T-cell (primary cell): ENCODE results near the gene CD247. TPM values are rescaled to one million over a fixed set of nuclear protein-coding genes. Genes with fewer than 3 reads are reported as not detected.

Experiments used
- ATAC-seq, 4 experiments: fragments of 200-7000 bp in 3 of 4; fragments of 150-1000 bp in 1 of 4; cut with Tn5 transposase; replicated peaks in 1 of 4; 1 replicate in 3 of 4; 2 replicates in 1 of 4; pipeline ENCODE4 v1.10.0; 2021; ENCODE audit warnings: moderate library complexity in 3 of 4, mild to moderate bottlenecking in 2 of 4, moderate number of reproducible peaks in 1 of 4
- CTCF ChIA-PET, 2 donors: fragments of 300-600 bp; sonication (Branson Sonifier 250); formaldehyde crosslinking; loops; one replicate each; lab custom pipeline; 2022; ENCODE audit warnings: antibody characterized with exemption in 2 of 2; lab: Charles Lee
- POLR2A ChIA-PET, 2 donors: fragments of 300-600 bp; sonication (Branson Sonifier 250); formaldehyde crosslinking; loops; one replicate each; lab custom pipeline; 2022; ENCODE audit warnings: antibody characterized with exemption in 2 of 2; lab: Charles Lee
- DNase-seq, 35 experiments: peaks; one replicate each; pipeline versions ENCODE4 v3.0.0 to v3.0.0-alpha.2; 2013 to 2023
- H3K27ac ChIP-seq: one replicate; pipeline ENCODE4 v1.5.1; 2013; ENCODE audit warnings: low read length
- H3K27me3 ChIP-seq, 2 experiments: replicated peaks in 1 of 2; 1 replicate in 1 of 2; 2 replicates in 1 of 2; pipeline versions ENCODE4 v1.6.1 to v1.7.0; 2013; ENCODE audit warnings: low read length in 1 of 2, mixed read lengths in 1 of 2; ENCODE audit not compliant: control insufficient read depth in 2 of 2, insufficient read depth in 2 of 2; ENCODE audit errors: extremely low read depth in 1 of 2
- H3K36me3 ChIP-seq, 2 donors: 1 replicate in 1 of 2; 2 replicates in 1 of 2; pipeline versions ENCODE4 v1.6.1 to v1.7.0; 2013; ENCODE audit warnings: low read length in 1 of 2; ENCODE audit not compliant: control insufficient read depth in 2 of 2, insufficient read depth in 1 of 2; ENCODE audit errors: extremely low read depth in 1 of 2
- H3K4me1 ChIP-seq, 2 experiments: 1 replicate in 1 of 2; 2 replicates in 1 of 2; pipeline versions ENCODE4 v1.6.1 to v1.7.0; 2013; ENCODE audit warnings: low read length in 2 of 2, mixed read lengths in 1 of 2; ENCODE audit not compliant: insufficient read depth in 2 of 2, control insufficient read depth in 1 of 2; ENCODE audit errors: extremely low read depth in 1 of 2
- H3K4me3 ChIP-seq, 2 donors: 1 replicate in 1 of 2; 2 replicates in 1 of 2; pipeline versions ENCODE4 v1.5.1 to v1.7.0; 2013; ENCODE audit warnings: mild to moderate bottlenecking in 2 of 2, low read length in 1 of 2, moderate library complexity in 1 of 2; ENCODE audit not compliant: control insufficient read depth in 1 of 2; ENCODE audit errors: extremely low read depth in 1 of 2
- H3K9me3 ChIP-seq: 2 replicates; pipeline ENCODE4 v1.7.0; 2013
- H3K27ac Mint-ChIP-seq, 2 donors: one replicate each; pipeline ENCODE4 v1.8.0; 2020 to 2021; ENCODE audit warnings: mild to moderate bottlenecking in 2 of 2, mixed read lengths in 2 of 2
- H3K27me3 Mint-ChIP-seq, 2 donors: one replicate each; pipeline ENCODE4 v1.8.0; 2021 to 2022; ENCODE audit warnings: mixed read lengths in 2 of 2
- H3K36me3 Mint-ChIP-seq: one replicate; pipeline ENCODE4 v1.8.0; 2021; ENCODE audit warnings: mixed read lengths
- H3K4me1 Mint-ChIP-seq, 3 donors: one replicate each; pipeline ENCODE4 v1.8.0; 2020 to 2022; ENCODE audit warnings: mixed read lengths in 3 of 3, mild to moderate bottlenecking in 1 of 3
- H3K4me3 Mint-ChIP-seq, 3 donors: one replicate each; pipeline ENCODE4 v1.8.0; 2020 to 2022; ENCODE audit warnings: mild to moderate bottlenecking in 3 of 3, mixed read lengths in 3 of 3, moderate library complexity in 3 of 3
- H3K9me3 Mint-ChIP-seq, 3 donors: one replicate each; pipeline ENCODE4 v1.8.0; 2020 to 2022; ENCODE audit warnings: mixed read lengths in 3 of 3
- WGBS: methylation state at CpG from one replicate; pipeline ENCODE4 v1.1.5; 2013; ENCODE audit warnings: missing lambda C conversion rate; ENCODE audit not compliant: insufficient coverage; 5-methylcytosine and 5-hydroxymethylcytosine counted together
- total RNA-seq, 35 experiments: library from RNA in 6 of 35; stranded (reverse) in 6 of 35; fragments of 120-200 nt in 1 of 35; gene quantifications; one replicate each; pipeline versions ENCODE4 v1.2.1 to v1.2.4 and lab custom pipeline; 2013 to 2026

The CD247 gene
- total RNA-seq, 5 donors from 2014 or later (not counting 1 experiment from before 2014, with no cell fraction given), result 324 to 414 (median 385) TPM

DNA sequence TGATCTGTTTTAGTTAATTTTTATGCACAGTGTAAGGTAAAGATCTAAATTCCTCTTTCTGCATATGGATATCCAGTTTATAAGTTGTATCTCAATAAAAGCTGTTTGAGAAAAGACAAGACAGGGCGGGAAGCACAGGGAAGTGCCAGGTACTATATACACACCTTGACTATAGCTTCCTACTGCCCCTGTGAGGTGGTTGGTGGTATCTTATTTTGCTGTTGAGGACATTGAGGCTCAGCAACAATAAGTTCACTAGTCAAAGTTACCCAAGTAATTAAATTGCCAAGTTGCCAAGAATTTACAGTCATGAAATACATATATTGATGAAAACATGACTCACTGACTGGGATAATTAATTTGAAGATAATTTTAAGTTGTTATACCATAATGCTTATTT, 109.1 kb downstream of the CD247 start:
- no peak overlapping the region for H3K4me3 ChIP-seq
- H3K27me3 Mint-ChIP-seq, result no peaks in the 10 kb centered on the region
- no peaks in the 10 kb centered on the region for H3K9me3 ChIP-seq
- no peaks in the 10 kb centered on the region for H3K4me1 ChIP-seq
- H3K27me3 ChIP-seq, result no peaks in the 10 kb centered on the region
- H3K36me3 ChIP-seq, result peaks cover 3 to 15% of the 10 kb centered on the region in 2 donors
- H3K9me3 Mint-ChIP-seq, result no peaks in the 10 kb centered on the region
- peak overlapping the region in 1 of 2 donors; percentile 5 for H3K27ac Mint-ChIP-seq
- ATAC-seq, result peak in 3 of 4 experiments; percentile 45 to 63 (median 62)
- peaks cover 54% of the 10 kb centered on the region for H3K36me3 Mint-ChIP-seq
- H3K4me3 Mint-ChIP-seq, result no peak overlapping the region
- peak in 1 of 35 experiments; percentile 37 for DNase-seq
- no peak overlapping the region for H3K27ac ChIP-seq
- CTCF ChIA-PET, result interaction anchor here (0.6 to 2.5 kb wide), 6 partner anchors 10 to 142 kb away, joined by 3 to 10 read pairs (median 4); no protein-coding TSS in a partner anchor
- H3K4me1 Mint-ChIP-seq, result peaks cover 6 to 19% (median 12%) of the 10 kb centered on the region in 3 donors
- no CpG with 5 or more reads among the region's 1 CpG for WGBS
- POLR2A ChIA-PET, result interaction anchor here (0.5 to 0.7 kb wide), 6 partner anchors 18 to 530 kb away, joined by 3 to 8 read pairs (median 4); no protein-coding TSS in a partner anchor

DNA sequence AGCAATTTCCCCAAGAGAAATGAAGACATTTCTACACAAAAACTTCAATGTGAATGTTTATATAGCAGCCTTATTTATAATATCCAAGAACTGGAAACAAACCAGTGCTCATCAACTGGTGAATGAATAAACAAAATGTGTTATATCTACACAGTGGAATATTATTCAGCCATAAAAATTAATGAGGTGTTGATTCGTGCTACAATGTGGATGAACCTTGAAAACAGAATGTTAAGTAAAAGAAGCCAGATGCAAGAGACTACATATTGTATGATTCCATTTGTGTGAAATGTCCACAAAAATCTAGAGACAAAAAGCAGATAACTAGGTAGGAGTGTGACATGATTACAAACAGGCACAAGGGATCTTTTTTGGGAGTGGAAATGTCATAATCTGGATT, 110.0 kb downstream of the CD247 start:
- no peak overlapping the region for H3K27ac ChIP-seq
- H3K4me1 Mint-ChIP-seq, result peaks cover 6 to 17% (median 12%) of the 10 kb centered on the region in 3 donors
- H3K36me3 Mint-ChIP-seq, result peaks cover 53% of the 10 kb centered on the region
- no peaks in the 10 kb centered on the region for H3K27me3 ChIP-seq
- WGBS, result no CpG with 5 or more reads among the region's 1 CpG
- H3K9me3 ChIP-seq, result no peaks in the 10 kb centered on the region
- POLR2A ChIA-PET, result interaction anchor here (0.6 to 0.7 kb wide), 2 partner anchors 71 to 116 kb away, joined by 3 to 4 read pairs; no protein-coding TSS in a partner anchor
- H3K27ac Mint-ChIP-seq, result no peak overlapping the region
- DNase-seq (no peak), ATAC-seq (no peak)
- no peak overlapping the region for H3K4me3 ChIP-seq
- H3K4me1 ChIP-seq, result no peaks in the 10 kb centered on the region
- H3K9me3 Mint-ChIP-seq, result no peaks in the 10 kb centered on the region
- H3K36me3 ChIP-seq, result peaks cover 3 to 12% of the 10 kb centered on the region in 2 donors
- no peaks in the 10 kb centered on the region for H3K27me3 Mint-ChIP-seq
- CTCF ChIA-PET, result interaction anchor here (0.6 to 2.5 kb wide), 3 partner anchors 35 to 126 kb away, joined by 3 to 10 read pairs (median 5); no protein-coding TSS in a partner anchor
- no peak overlapping the region for H3K4me3 Mint-ChIP-seq

- Histone ChIP-seq H3K4me3 (no peak overlapping the region), H3K36me3 (peaks cover 3 to 10% of the 10 kb centered on the region in 2 donors), H3K27ac (no peak overlapping the region), H3K4me1 (peaks cover 0 to 3% of the 10 kb centered on the region in 2 experiments), H3K9me3 (no peaks in the 10 kb centered on the region), H3K27me3 (no peaks in the 10 kb centered on the region)
- no peaks in the 10 kb centered on the region for H3K27me3 Mint-ChIP-seq
- no CpG with 5 or more reads among the region's 3 CpGs for WGBS
- H3K4me3 Mint-ChIP-seq, result no peak overlapping the region
- H3K36me3 Mint-ChIP-seq, result peaks cover 48% of the 10 kb centered on the region
- ATAC-seq, result no peak
- ChIA-PET POLR2A (no interaction called here), CTCF (no interaction called here)
- no peaks in the 10 kb centered on the region for H3K9me3 Mint-ChIP-seq
- H3K27ac Mint-ChIP-seq, result no peak overlapping the region
- no peak for DNase-seq
- H3K4me1 Mint-ChIP-seq, result peaks cover 6% of the 10 kb centered on the region in 3 donors
Observed at GRCh38 chr1:167404908-167405307, 113.4 kb downstream of the CD247 start.

GRCh38 chr1:167404161-167404888, 114.0 kb downstream of the CD247 start:
- H3K4me3 ChIP-seq, result no peak overlapping the region
- ChIA-PET CTCF (no interaction called here), POLR2A (interaction anchor here in 1 of 2 donors (0.6 kb wide), 1 partner anchor 40 kb away, joined by 4 read pairs; no protein-coding TSS in a partner anchor)
- Mint-ChIP-seq H3K27ac (no peak overlapping the region), H3K4me3 (no peak overlapping the region), H3K27me3 (no peaks in the 10 kb centered on the region), H3K36me3 (peaks cover 44% of the 10 kb centered on the region), H3K4me1 (peaks cover 6% of the 10 kb centered on the region in 3 donors), H3K9me3 (no peaks in the 10 kb centered on the region)
- H3K36me3 ChIP-seq, result peaks cover 3 to 12% of the 10 kb centered on the region in 2 donors
- WGBS, result no CpG with 5 or more reads among the region's 4 CpGs
- peaks cover 0 to 3% of the 10 kb centered on the region in 2 experiments for H3K4me1 ChIP-seq
- H3K27me3 ChIP-seq, result no peaks in the 10 kb centered on the region
- H3K27ac ChIP-seq, result no peak overlapping the region
- DNase-seq, result no peak
- H3K9me3 ChIP-seq, result no peaks in the 10 kb centered on the region
- ATAC-seq, result no peak

- ATAC-seq (peak; percentile 64 to 73 (median 69)), DNase-seq (peak in 34 of 35 experiments; percentile 6 to 75 (median 31))
- CTCF ChIA-PET, result interaction anchor here (0.6 to 2.6 kb wide), 11 partner anchors 36 to 491 kb away, joined by 3 to 10 read pairs (median 3); no protein-coding TSS in a partner anchor
- POLR2A ChIA-PET, result interaction anchor here (0.6 kb wide), 2 partner anchors 65 to 114 kb away, joined by 3 read pairs; no protein-coding TSS in a partner anchor
- Mint-ChIP-seq H3K27ac (no peak overlapping the region), H3K36me3 (peaks cover 50% of the 10 kb centered on the region), H3K4me3 (no peak overlapping the region), H3K9me3 (no peaks in the 10 kb centered on the region), H3K27me3 (no peaks in the 10 kb centered on the region), H3K4me1 (peaks cover 6% of the 10 kb centered on the region in 3 donors)
- H3K4me3 ChIP-seq, result no peak overlapping the region
- peaks cover 0 to 3% of the 10 kb centered on the region in 2 experiments for H3K4me1 ChIP-seq
- H3K27ac ChIP-seq, result no peak overlapping the region
- H3K9me3 ChIP-seq, result no peaks in the 10 kb centered on the region
- WGBS, result 79% methylated on average over 5 of the region's 8 CpGs
- H3K36me3 ChIP-seq, result peaks cover 3 to 27% of the 10 kb centered on the region in 2 donors
- no peaks in the 10 kb centered on the region for H3K27me3 ChIP-seq
Observed at GRCh38 chr1:167401260-167401873, 117.0 kb downstream of the CD247 start.

DNA sequence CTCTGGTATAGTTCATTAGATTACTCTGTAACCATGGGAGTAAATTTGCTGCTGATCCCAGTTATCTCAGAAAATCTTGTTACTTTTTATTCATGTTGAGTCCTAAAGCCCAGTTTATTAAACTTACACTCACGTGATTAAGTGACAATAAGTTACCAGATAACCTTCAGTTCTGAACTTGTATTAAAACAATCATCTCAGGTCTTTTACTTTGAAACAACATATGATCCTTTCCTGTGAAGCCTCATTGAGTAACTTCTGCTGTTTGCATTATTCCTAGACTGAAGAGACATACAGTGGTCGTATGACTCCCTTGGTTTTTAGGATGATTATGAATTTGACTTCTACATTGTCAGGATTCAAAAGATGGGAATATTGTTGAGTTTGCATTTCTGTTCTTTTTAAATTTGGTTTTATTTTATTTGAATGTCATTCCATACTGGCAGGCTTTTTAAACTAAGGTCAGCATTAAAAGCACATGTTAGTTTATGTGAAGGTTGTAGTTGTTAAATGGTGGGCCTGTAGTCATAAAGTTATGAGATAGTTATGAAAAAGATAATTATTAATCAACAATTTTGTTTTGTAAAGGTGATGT, 117.9 kb downstream of the CD247 start:
- no peaks in the 10 kb centered on the region for H3K27me3 ChIP-seq
- Mint-ChIP-seq H3K27ac (no peak overlapping the region), H3K4me3 (no peak overlapping the region), H3K27me3 (no peaks in the 10 kb centered on the region), H3K4me1 (peaks cover 6% of the 10 kb centered on the region in 3 donors), H3K36me3 (peaks cover 46% of the 10 kb centered on the region), H3K9me3 (no peaks in the 10 kb centered on the region)
- ChIA-PET POLR2A (no interaction called here), CTCF (interaction anchor here (0.6 to 2.6 kb wide), 8 partner anchors 17 to 245 kb away, joined by 3 to 10 read pairs (median 4); no protein-coding TSS in a partner anchor)
- H3K27ac ChIP-seq, result no peak overlapping the region
- H3K9me3 ChIP-seq, result no peaks in the 10 kb centered on the region
- peaks cover 1 to 24% of the 10 kb centered on the region in 2 donors for H3K36me3 ChIP-seq
- WGBS, result 100% methylated on average over 1 of the region's 2 CpGs
- H3K4me3 ChIP-seq, result no peak overlapping the region
- peaks cover 0 to 3% of the 10 kb centered on the region in 2 experiments for H3K4me1 ChIP-seq
- ATAC-seq, result no peak
- DNase-seq, result no peak
